OCI-LY1 (cell line): ENCODE data around the gene SLC22A12.

ENCODE experiments used
- H2AFZ ChIP-seq: fragments of 200-600 bp; sonication (generic), shearing (Covaris generic); 2 replicates; pipeline ENCODE4 v1.6.0; 2014; ENCODE audit warnings: antibody characterized with exemption, mild to moderate bottlenecking, low read length
- H3F3A ChIP-seq: fragments of 200-600 bp; sonication (generic), shearing (Covaris generic); 2 replicates; pipeline ENCODE4 v1.6.0; 2014; ENCODE audit warnings: mild to moderate bottlenecking, antibody characterized with exemption, low read length, moderate library complexity; ENCODE audit not compliant: insufficient read depth
- H3K27ac ChIP-seq: fragments of 200-600 bp; sonication (generic); 2 replicates; pipeline ENCODE4 v1.5.1; 2014; ENCODE audit warnings: low read length, mixed run types, mild to moderate bottlenecking, low read depth; ENCODE audit not compliant: poor library complexity, severe bottlenecking
- H3K27me3 ChIP-seq: fragments of 200-600 bp; sonication (generic); 2 replicates; pipeline ENCODE4 v1.6.0; 2014; ENCODE audit warnings: antibody characterized with exemption, mild to moderate bottlenecking, low read length, moderate library complexity; ENCODE audit not compliant: insufficient read depth
- H3K36me3 ChIP-seq: fragments of 200-600 bp; sonication (generic); 2 replicates; pipeline ENCODE4 v1.6.1; 2014; ENCODE audit warnings: mild to moderate bottlenecking, antibody characterized with exemption, low read length, moderate library complexity, mixed read lengths; ENCODE audit not compliant: insufficient read depth
- H3K4me1 ChIP-seq: fragments of 200-600 bp; sonication (generic); 2 replicates; pipeline ENCODE4 v1.5.1; 2014; ENCODE audit warnings: mild to moderate bottlenecking, low read length, moderate library complexity; ENCODE audit not compliant: insufficient read depth, severe bottlenecking
- H3K4me2 ChIP-seq: fragments of 200-600 bp; sonication (generic), shearing (Covaris generic); 2 replicates; pipeline ENCODE4 v1.6.1; 2014; ENCODE audit warnings: low read length
- H3K4me3 ChIP-seq: fragments of 200-600 bp; sonication (generic); 2 replicates; pipeline ENCODE4 v1.5.1; 2014; ENCODE audit warnings: low read length, low read depth, mild to moderate bottlenecking, mixed read lengths; ENCODE audit not compliant: poor library complexity, severe bottlenecking
- H3K79me2 ChIP-seq: fragments of 200-600 bp; shearing (Covaris generic); 2 replicates; pipeline ENCODE4 v1.6.1; 2016; ENCODE audit warnings: mixed run types, low read length, mixed read lengths; ENCODE audit not compliant: insufficient read depth
- H3K9ac ChIP-seq: fragments of 200-600 bp; sonication (generic), shearing (Covaris generic); 2 replicates; pipeline ENCODE4 v1.6.1; 2014; ENCODE audit warnings: mild to moderate bottlenecking, low read length, mixed read lengths
- H3K9me2 ChIP-seq: fragments of 200-600 bp; sonication (generic), shearing (Covaris generic); 2 replicates; pipeline ENCODE4 v1.6.1; 2014; ENCODE audit warnings: low read depth, mild to moderate bottlenecking, low read length, mixed read lengths
- H3K9me3 ChIP-seq: fragments of 200-600 bp; shearing (Covaris generic); 2 replicates; pipeline ENCODE4 v1.6.1; 2014; ENCODE audit warnings: low read length, mixed read lengths
- H4K20me1 ChIP-seq: fragments of 200-600 bp; sonication (generic), shearing (Covaris generic); 2 replicates; pipeline ENCODE4 v1.6.0; 2016; ENCODE audit warnings: mild to moderate bottlenecking, low read length; ENCODE audit not compliant: insufficient read depth
- CTCF ChIP-seq: fragments of 200-600 bp; sonication (generic), shearing (Covaris generic); IDR thresholded peaks from 2 replicates; pipeline ENCODE4 v1.5.1; 2017; ENCODE audit warnings: mild to moderate bottlenecking, antibody characterized with exemption, low read length, moderate library complexity, mixed read lengths
- EZH2 ChIP-seq: fragments of 200-600 bp; sonication (generic), shearing (Covaris generic); IDR thresholded peaks from 2 replicates; pipeline ENCODE4 v1.8.0; 2017; ENCODE audit warnings: borderline replicate concordance, mixed run types, mild to moderate bottlenecking, antibody characterized with exemption, low read length, moderate library complexity, mixed read lengths

Gene SLC22A12

GRCh38 chr11:64564947-64565889 lies 25.8 kb upstream of the SLC22A12 start:
- H3F3A ChIP-seq: no peaks in the 10 kb centered on the region
- no peak overlapping the region for H3K9ac ChIP-seq
- TF ChIP-seq EZH2 (no peak), CTCF (peak; percentile 29; the same call in 1 of the 2 replicates)
- H3K79me2 ChIP-seq: no peaks in the 10 kb centered on the region
- no peak overlapping the region for H3K4me3 ChIP-seq
- 0 out of 2 replicates have a peak, but pooled peaks cover 2% of the 10 kb centered on the region for H3K27me3 ChIP-seq
- no peak overlapping the region for H3K27ac ChIP-seq
- H3K36me3 ChIP-seq: no peaks in the 10 kb centered on the region
- no peaks in the 10 kb centered on the region for H4K20me1 ChIP-seq
- no peaks in the 10 kb centered on the region for H3K9me3 ChIP-seq
- no peak overlapping the region for H2AFZ ChIP-seq
- H3K4me1 ChIP-seq: peaks cover 10% of the 10 kb centered on the region
- H3K4me2 ChIP-seq: no peak overlapping the region
- no peaks in the 10 kb centered on the region for H3K9me2 ChIP-seq

- H3K9ac ChIP-seq: no peak overlapping the region
- no peaks in the 10 kb centered on the region for H3K36me3 ChIP-seq
- no peak overlapping the region for H3K27ac ChIP-seq
- peaks cover 10% of the 10 kb centered on the region for H3K4me1 ChIP-seq
- H2AFZ ChIP-seq: no peak overlapping the region
- H3F3A ChIP-seq: no peaks in the 10 kb centered on the region
- no peak for TF ChIP-seq CTCF
- no peak for TF ChIP-seq EZH2
- peaks cover 4% of the 10 kb centered on the region; the same call in 1 of the 2 replicates for H3K27me3 ChIP-seq
- no peaks in the 10 kb centered on the region for H3K79me2 ChIP-seq
- H3K9me2 ChIP-seq: no peaks in the 10 kb centered on the region
- H3K9me3 ChIP-seq: no peaks in the 10 kb centered on the region
- peak overlapping the region; percentile 28; the same call in 1 of the 2 replicates for H3K4me2 ChIP-seq
- H3K4me3 ChIP-seq: no peak overlapping the region
- H4K20me1 ChIP-seq: no peaks in the 10 kb centered on the region
Observed at GRCh38 chr11:64566042-64566914, 24.7 kb upstream of the SLC22A12 start.
